NT2/D1 (cell line): ENCODE data around the gene NOVA2.

Source experiments
- YY1 ChIP-seq: IDR thresholded peaks from 2 replicates; pipeline ENCODE4 v1.6.1; 2011; ENCODE audit not compliant: insufficient read length, insufficient read depth
- ZNF274 ChIP-seq: IDR thresholded peaks from 2 replicates; pipeline ENCODE4 v1.6.1; 2011; ENCODE audit warnings: mild to moderate bottlenecking, low read depth, low read length

DNA sequence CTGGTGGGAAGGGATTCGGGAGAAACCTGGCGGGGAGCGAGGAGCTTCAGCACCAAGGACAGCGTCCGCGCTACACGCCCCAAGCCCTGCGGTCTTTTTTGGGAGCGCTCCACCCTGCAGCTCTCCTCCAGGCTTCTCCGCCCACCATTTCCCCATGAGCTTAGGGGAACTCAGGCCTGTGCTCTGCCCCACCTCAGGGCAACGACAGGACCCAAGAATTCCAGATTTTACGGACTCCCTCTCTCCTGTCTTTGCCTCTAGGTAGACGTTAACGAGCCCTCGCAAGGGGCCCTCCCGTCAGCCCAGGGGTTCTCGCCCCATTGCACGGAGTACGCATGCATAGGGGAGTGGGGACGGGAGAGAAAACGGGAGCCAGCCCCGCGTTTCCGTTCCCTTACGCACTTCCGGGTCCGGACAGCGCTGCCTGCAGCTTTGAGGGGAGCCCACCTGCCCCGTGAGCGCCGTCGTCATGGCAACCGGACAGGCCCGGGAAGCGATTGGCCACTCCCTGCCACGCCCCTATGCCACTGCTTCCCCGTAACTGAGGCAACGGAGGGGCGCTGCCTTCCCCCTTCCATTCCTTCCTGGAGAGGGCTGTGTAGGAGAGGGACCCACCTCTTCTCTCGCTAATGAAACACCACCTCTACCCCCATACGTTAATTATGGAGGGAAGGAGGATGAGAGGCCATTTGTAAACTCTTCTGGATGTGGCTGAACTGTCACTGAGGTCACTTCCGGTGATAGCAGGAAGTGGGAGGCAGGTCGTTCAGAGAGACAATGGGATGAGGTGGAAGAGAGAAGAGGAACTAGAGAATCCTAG is 20.8 kb downstream of the NOVA2 start:
- TF ChIP-seq YY1 (no peak), ZNF274 (no peak)
